ENCODE results near the gene KRTAP4-1. TPM values are rescaled to one million over a fixed set of nuclear protein-coding genes. Genes with fewer than 3 reads are reported as not detected.

The KRTAP4-1 gene
- total and polyA plus RNA-seq, 4 donors = not detected

DNA sequence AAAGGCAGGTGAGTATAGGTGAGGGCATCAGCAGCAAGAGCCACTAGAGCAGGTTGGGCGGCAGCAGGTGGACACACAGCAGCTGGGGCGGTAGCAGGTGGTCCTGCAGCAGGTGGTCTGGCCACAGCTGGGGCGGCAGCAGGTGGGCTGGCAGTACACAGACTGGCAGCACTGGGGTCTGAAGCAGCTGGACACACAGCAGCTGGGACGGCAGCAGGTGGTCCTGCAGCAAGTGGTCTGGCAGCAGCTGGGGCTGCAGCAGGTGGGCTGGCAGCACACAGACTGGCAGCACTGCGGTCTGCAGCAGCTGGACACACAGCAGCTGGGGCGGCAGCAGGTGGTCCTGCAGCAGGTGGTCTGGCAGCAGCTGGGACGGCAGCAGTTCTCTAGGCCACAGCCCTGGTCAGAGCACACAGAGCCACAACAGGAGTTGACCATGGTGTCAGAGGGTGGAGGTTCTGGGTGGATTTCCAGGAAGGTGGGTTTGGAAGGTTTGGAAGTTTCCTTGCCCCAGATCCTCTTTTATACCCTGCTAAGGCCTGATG lies 6.9 kb downstream of the KRTAP4-1 start, which contains the start of gene KRTAP4-2:
TSS of gene KRTAP4-2 (minus strand) at position 495 of the 545 bp plus-strand sequence. CDS start at position 438, 57 bp downstream.
- H3K36me3 ChIP-seq (ENCODE audit: control insufficient read depth in 4 of 4, insufficient read depth in 3 of 4, low read depth in 1 of 4, low read length in 3 of 4) = no peaks in the 10 kb centered on the region
- no peaks in the 10 kb centered on the region for H3K9me3 ChIP-seq (ENCODE audit: control insufficient read depth in 4 of 4, low read length in 3 of 4)
- H3K27me3 ChIP-seq (ENCODE audit: control insufficient read depth in 4 of 4, insufficient read depth in 4 of 4, low read length in 3 of 4) = peaks cover 0 to 3% (median 0%) of the 10 kb centered on the region in 4 donors
- 93% methylated on average over 7 of the region's 7 CpGs for WGBS
- TF ChIP-seq, protein P1, sequence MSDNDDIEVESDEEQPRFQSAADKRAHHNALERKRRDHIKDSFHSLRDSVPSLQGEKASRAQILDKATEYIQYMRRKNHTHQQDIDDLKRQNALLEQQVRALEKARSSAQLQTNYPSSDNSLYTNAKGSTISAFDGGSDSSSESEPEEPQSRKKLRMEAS (IDR thresholded peaks at IDR 0.05) = no peak
- no peak for TF ChIP-seq FOXA2 (IDR thresholded peaks at IDR 0.05)
- TF ChIP-seq, protein P2, sequence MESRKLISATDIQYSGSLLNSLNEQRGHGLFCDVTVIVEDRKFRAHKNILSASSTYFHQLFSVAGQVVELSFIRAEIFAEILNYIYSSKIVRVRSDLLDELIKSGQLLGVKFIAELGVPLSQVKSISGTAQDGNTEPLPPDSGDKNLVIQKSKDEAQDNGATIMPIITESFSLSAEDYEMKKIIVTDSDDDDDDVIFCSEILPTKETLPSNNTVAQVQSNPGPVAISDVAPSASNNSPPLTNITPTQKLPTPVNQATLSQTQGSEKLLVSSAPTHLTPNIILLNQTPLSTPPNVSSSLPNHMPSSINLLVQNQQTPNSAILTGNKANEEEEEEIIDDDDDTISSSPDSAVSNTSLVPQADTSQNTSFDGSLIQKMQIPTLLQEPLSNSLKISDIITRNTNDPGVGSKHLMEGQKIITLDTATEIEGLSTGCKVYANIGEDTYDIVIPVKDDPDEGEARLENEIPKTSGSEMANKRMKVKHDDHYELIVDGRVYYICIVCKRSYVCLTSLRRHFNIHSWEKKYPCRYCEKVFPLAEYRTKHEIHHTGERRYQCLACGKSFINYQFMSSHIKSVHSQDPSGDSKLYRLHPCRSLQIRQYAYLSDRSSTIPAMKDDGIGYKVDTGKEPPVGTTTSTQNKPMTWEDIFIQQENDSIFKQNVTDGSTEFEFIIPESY (IDR thresholded peaks at IDR 0.05) = no peak
- no peak for TF ChIP-seq NR2F2 (IDR thresholded peaks at IDR 0.05)
- TF ChIP-seq YY1 (IDR thresholded peaks at IDR 0.05) = no peak
- TF ChIP-seq, protein P3, sequence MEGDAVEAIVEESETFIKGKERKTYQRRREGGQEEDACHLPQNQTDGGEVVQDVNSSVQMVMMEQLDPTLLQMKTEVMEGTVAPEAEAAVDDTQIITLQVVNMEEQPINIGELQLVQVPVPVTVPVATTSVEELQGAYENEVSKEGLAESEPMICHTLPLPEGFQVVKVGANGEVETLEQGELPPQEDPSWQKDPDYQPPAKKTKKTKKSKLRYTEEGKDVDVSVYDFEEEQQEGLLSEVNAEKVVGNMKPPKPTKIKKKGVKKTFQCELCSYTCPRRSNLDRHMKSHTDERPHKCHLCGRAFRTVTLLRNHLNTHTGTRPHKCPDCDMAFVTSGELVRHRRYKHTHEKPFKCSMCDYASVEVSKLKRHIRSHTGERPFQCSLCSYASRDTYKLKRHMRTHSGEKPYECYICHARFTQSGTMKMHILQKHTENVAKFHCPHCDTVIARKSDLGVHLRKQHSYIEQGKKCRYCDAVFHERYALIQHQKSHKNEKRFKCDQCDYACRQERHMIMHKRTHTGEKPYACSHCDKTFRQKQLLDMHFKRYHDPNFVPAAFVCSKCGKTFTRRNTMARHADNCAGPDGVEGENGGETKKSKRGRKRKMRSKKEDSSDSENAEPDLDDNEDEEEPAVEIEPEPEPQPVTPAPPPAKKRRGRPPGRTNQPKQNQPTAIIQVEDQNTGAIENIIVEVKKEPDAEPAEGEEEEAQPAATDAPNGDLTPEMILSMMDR (IDR thresholded peaks at IDR 0.05; ENCODE audit: low read depth, low read length, missing input control) = no peak
- no peak for TF ChIP-seq JUND (IDR thresholded peaks at IDR 0.05)
- no peak for TF ChIP-seq RXRA (IDR thresholded peaks at IDR 0.05)
- no peak for DNase-seq (ENCODE audit: low spot score)
- no peak within 1 kb of the TSS for H3K4me3 ChIP-seq (ENCODE audit: low read depth in 1 of 3, low read length in 3 of 3)
- H3K4me1 ChIP-seq (ENCODE audit: control insufficient read depth in 4 of 4, insufficient read depth in 4 of 4, low read length in 3 of 4) = no peaks in the 10 kb centered on the region
- H3K9ac ChIP-seq (ENCODE audit: low read depth in 1 of 2, low read length in 2 of 2) = no peak within 1 kb of the TSS
- H3K27ac ChIP-seq (ENCODE audit: low read depth in 1 of 2, low read length in 2 of 2) = no peak within 1 kb of the TSS

DNA sequence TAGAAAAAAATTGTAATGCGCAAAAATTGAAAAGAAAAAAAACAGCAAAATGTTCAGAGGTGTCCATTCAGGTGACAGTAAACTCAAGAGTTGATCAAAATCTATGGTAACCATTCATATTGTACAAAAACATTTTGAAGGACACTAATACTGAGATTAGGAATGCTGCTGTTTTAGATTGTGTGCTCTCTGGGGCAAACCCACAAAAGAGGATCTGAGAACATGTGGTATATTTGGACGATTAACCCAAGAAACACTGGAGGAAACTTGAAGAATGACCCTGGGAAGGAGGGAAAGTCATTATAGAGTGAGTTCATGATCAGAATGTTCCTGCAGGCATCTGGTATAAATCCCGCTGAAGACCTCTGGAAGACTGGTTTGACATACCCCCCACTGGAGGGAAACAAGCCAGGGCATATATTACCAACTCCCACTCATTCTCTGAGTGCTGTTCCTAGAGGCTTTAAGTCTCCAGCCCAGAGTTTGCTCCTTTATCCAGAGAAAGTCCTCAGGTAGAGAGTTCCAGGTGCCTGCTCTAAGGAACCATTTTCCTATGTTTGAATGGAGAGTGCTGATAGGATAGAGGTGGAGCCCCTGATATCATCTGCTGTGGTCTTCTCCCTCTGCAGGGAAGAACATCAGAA lies 7.8 kb downstream of the KRTAP4-1 start:
- no peak for TF ChIP-seq RXRA (IDR thresholded peaks at IDR 0.05)
- no peak for TF ChIP-seq JUND (IDR thresholded peaks at IDR 0.05)
- no peak for TF ChIP-seq GABPA (IDR thresholded peaks at IDR 0.05 in 1 of 2, conservative IDR thresholded peaks at IDR 0.05 in 1 of 2)
- TF ChIP-seq YY1 (IDR thresholded peaks at IDR 0.05) = no peak
- TF ChIP-seq TAF1 (conservative IDR thresholded peaks at IDR 0.05) = no peak
- TF ChIP-seq EGR1 (IDR thresholded peaks at IDR 0.05; ENCODE audit: low read depth in 2 of 2) = no peak
- TF ChIP-seq, protein P2 (IDR thresholded peaks at IDR 0.05) = no peak
- no peak for TF ChIP-seq RAD21 (IDR thresholded peaks at IDR 0.05)
- no peak for TF ChIP-seq HNF4A (conservative IDR thresholded peaks at IDR 0.05)
- H3K27ac ChIP-seq (ENCODE audit: low read depth in 1 of 2, low read length in 2 of 2) = no peak overlapping the region
- 68% methylated on average over 3 of the region's 3 CpGs for WGBS
- H3K27me3 ChIP-seq (ENCODE audit: control insufficient read depth in 4 of 4, insufficient read depth in 4 of 4, low read length in 3 of 4) = no peaks in the 10 kb centered on the region
- no peaks in the 10 kb centered on the region for H3K9me3 ChIP-seq (ENCODE audit: control insufficient read depth in 4 of 4, low read length in 3 of 4)
- H3K4me3 ChIP-seq (ENCODE audit: low read depth in 1 of 3, low read length in 3 of 3) = no peak overlapping the region
- no peaks in the 10 kb centered on the region for H3K36me3 ChIP-seq (ENCODE audit: control insufficient read depth in 4 of 4, insufficient read depth in 3 of 4, low read depth in 1 of 4, low read length in 3 of 4)
- no peak overlapping the region for H3K9ac ChIP-seq (ENCODE audit: low read depth in 1 of 2, low read length in 2 of 2)
- H3K4me1 ChIP-seq (ENCODE audit: control insufficient read depth in 4 of 4, insufficient read depth in 4 of 4, low read length in 3 of 4) = no peaks in the 10 kb centered on the region
- DNase-seq (ENCODE audit: low spot score) = no peak
